SHP77 treated with DMSO at 0.1 percent for 48 hours (cell line): ENCODE data around the gene DHRSX.
"Not testable (repeated sequence)": the region's sequence is repeated elsewhere in the genome, so short reads cannot be mapped to it uniquely, and the experiment has no call there.

Experiments
- DNase-seq: peaks from one replicate; lab custom pipeline; 2025; lab: John Stamatoyannopoulos, UW

DHRSX gene

GRCh38 chrX:2391869-2392606 is 108.7 kb downstream of the DHRSX start:
- DNase-seq, result no peak

- no peak for DNase-seq
Measured at GRCh38 chrX:2390754-2391153, 110.0 kb downstream of the DHRSX start.

GRCh38 chrX:2389731-2390130 is 111.0 kb downstream of the DHRSX start:
- not testable (repeated sequence) for DNase-seq

GRCh38 chrX:2389324-2389723 is 111.5 kb downstream of the DHRSX start:
- DNase-seq, result no peak

- no peak for DNase-seq
Measured at GRCh38 chrX:2388669-2389068, 112.1 kb downstream of the DHRSX start.

- no peak for DNase-seq
Measured at GRCh38 chrX:2387614-2388239, 113.0 kb downstream of the DHRSX start.

GRCh38 chrX:2385224-2385623 is 115.6 kb downstream of the DHRSX start:
- DNase-seq, result no peak

- DNase-seq, result no peak
Measured at GRCh38 chrX:2384486-2384885, 116.3 kb downstream of the DHRSX start.

- DNase-seq, result no peak
Measured at GRCh38 chrX:2383735-2384134, 117.0 kb downstream of the DHRSX start.

GRCh38 chrX:2383144-2383543 is 117.6 kb downstream of the DHRSX start:
- DNase-seq, result no peak

GRCh38 chrX:2382433-2383048 is 118.2 kb downstream of the DHRSX start:
- DNase-seq, result not testable (repeated sequence)

GRCh38 chrX:2376166-2376565 is 124.6 kb downstream of the DHRSX start:
- DNase-seq, result no peak

- DNase-seq, result no peak
Measured at GRCh38 chrX:2374086-2374485, 126.7 kb downstream of the DHRSX start.

- no peak for DNase-seq
Measured at GRCh38 chrX:2373615-2374014, 127.2 kb downstream of the DHRSX start.

GRCh38 chrX:2371026-2371711 is 129.6 kb downstream of the DHRSX start:
- no peak for DNase-seq

- no peak for DNase-seq
Measured at GRCh38 chrX:2370456-2370855, 130.3 kb downstream of the DHRSX start.

GRCh38 chrX:2369206-2369605 is 131.6 kb downstream of the DHRSX start:
- no peak for DNase-seq

- no peak for DNase-seq
Measured at GRCh38 chrX:2360731-2361130, 140.0 kb downstream of the DHRSX start.

- DNase-seq, result not testable (repeated sequence)
Measured at GRCh38 chrX:2359522-2359921, 141.3 kb downstream of the DHRSX start.

GRCh38 chrX:2351999-2352995 is 148.5 kb downstream of the DHRSX start:
- DNase-seq, result no peak

- no peak for DNase-seq
Measured at GRCh38 chrX:2351321-2351720, 149.5 kb downstream of the DHRSX start.
